ENCODE data around the gene EPB41L2.
"Not testable (repeated sequence)": the region's sequence is repeated elsewhere in the genome, so short reads cannot be mapped to it uniquely, and the experiment has no call there.

Gene EPB41L2

GRCh38 chr6:130922922-130923321 is 140.1 kb downstream of the EPB41L2 start:
- TF ChIP-seq CTCF (IDR thresholded peaks at IDR 0.05; ENCODE audit: low read depth, low read length, missing control alignments), result no peak
- H3K4me3 ChIP-seq (ENCODE audit: low read depth, low read length), result no peak overlapping the region
- no peak for DNase-seq (ENCODE audit: low read depth)

- no peak overlapping the region for H3K4me3 ChIP-seq (ENCODE audit: low read depth, low read length)
- DNase-seq (ENCODE audit: low read depth), result no peak
- TF ChIP-seq CTCF (IDR thresholded peaks at IDR 0.05; ENCODE audit: low read depth, low read length, missing control alignments), result no peak
These were observed 142.1 kb downstream of the EPB41L2 start for GRCh38 chr6:130920969-130921368.

- no peak overlapping the region for H3K4me3 ChIP-seq (ENCODE audit: low read depth, low read length)
- TF ChIP-seq CTCF (IDR thresholded peaks at IDR 0.05; ENCODE audit: low read depth, low read length, missing control alignments), result no peak
- DNase-seq (ENCODE audit: low read depth), result no peak
These were observed 144.9 kb downstream of the EPB41L2 start for GRCh38 chr6:130918171-130918570.

GRCh38 chr6:130915606-130916005 is 147.4 kb downstream of the EPB41L2 start:
- not testable (repeated sequence) for H3K4me3 ChIP-seq (ENCODE audit: low read depth, low read length); DNase-seq (ENCODE audit: low read depth)

GRCh38 chr6:130913120-130913519 is 149.9 kb downstream of the EPB41L2 start:
- peak; percentile 33 for DNase-seq (ENCODE audit: low read depth)
- H3K4me3 ChIP-seq (ENCODE audit: low read depth, low read length), result no peak overlapping the region
- TF ChIP-seq CTCF (IDR thresholded peaks at IDR 0.05; ENCODE audit: low read depth, low read length, missing control alignments), result no peak

- TF ChIP-seq CTCF (IDR thresholded peaks at IDR 0.05; ENCODE audit: low read depth, low read length, missing control alignments), result no peak
- H3K4me3 ChIP-seq (ENCODE audit: low read depth, low read length), result no peak overlapping the region
- DNase-seq (ENCODE audit: low read depth), result no peak
These were observed 150.6 kb downstream of the EPB41L2 start for GRCh38 chr6:130912434-130912833.

GRCh38 chr6:130908958-130909357 is 154.1 kb downstream of the EPB41L2 start:
- no peak for TF ChIP-seq CTCF (IDR thresholded peaks at IDR 0.05; ENCODE audit: low read depth, low read length, missing control alignments)
- DNase-seq (ENCODE audit: low read depth), result no peak
- H3K4me3 ChIP-seq (ENCODE audit: low read depth, low read length), result no peak overlapping the region

GRCh38 chr6:130908188-130908587 is 154.9 kb downstream of the EPB41L2 start:
- TF ChIP-seq CTCF (IDR thresholded peaks at IDR 0.05; ENCODE audit: low read depth, low read length, missing control alignments), result no peak
- no peak for DNase-seq (ENCODE audit: low read depth)

More at GRCh38 chr6:130908188-130908587, 154.9 kb downstream of the EPB41L2 start:
- no peak overlapping the region for H3K4me3 ChIP-seq (ENCODE audit: low read depth, low read length)
